KOPT-K1 (cell line): ENCODE measurements around the gene TMEM150C.
"Not testable (repeated sequence)": the region's sequence is repeated elsewhere in the genome, so short reads cannot be mapped to it uniquely, and the experiment has no call there.

Experiments
- H3K27ac ChIP-seq: fragments of 200-600 bp; sonication (generic); 2 replicates; pipeline ENCODE4 v1.5.1; 2016; ENCODE audit warnings: antibody characterized with exemption, mild to moderate bottlenecking, low read depth, low read length; ENCODE audit not compliant: poor library complexity, severe bottlenecking
- H3K36me3 ChIP-seq: fragments of 200-600 bp; sonication (generic); 2 replicates; pipeline ENCODE4 v1.5.1; 2017; ENCODE audit warnings: antibody characterized with exemption, mild to moderate bottlenecking, low read length, moderate library complexity; ENCODE audit not compliant: insufficient read depth
- H3K9me3 ChIP-seq: fragments of 200-600 bp; sonication (generic); 2 replicates; pipeline ENCODE4 v1.5.1; 2017; ENCODE audit warnings: antibody characterized with exemption, low read length, mild to moderate bottlenecking; ENCODE audit not compliant: insufficient read depth, poor library complexity, severe bottlenecking

TMEM150C gene

DNA sequence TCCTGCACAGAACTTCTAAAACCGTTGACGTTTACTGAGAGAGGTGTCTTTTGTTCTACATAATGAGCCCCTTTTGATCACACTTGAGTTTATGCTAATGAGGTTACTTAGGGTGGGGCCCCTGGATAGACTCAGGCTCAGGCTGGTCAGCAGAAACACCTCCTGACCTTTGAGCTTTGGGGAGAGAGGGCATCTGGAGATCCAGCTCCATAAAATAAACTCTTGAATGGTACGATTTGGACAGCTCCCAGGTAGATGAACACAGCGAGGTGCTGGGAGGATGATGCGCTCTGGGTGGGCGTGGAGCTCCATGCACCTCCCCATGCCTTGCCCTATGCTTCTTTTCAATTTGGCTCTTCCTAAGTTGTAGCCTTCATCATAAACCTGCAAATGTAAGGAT lies 79.4 kb downstream of the TMEM150C start:
- peaks cover 52% of the 10 kb centered on the region for H3K36me3 ChIP-seq
- H3K27ac ChIP-seq, result no peak overlapping the region
- no peaks in the 10 kb centered on the region for H3K9me3 ChIP-seq

DNA sequence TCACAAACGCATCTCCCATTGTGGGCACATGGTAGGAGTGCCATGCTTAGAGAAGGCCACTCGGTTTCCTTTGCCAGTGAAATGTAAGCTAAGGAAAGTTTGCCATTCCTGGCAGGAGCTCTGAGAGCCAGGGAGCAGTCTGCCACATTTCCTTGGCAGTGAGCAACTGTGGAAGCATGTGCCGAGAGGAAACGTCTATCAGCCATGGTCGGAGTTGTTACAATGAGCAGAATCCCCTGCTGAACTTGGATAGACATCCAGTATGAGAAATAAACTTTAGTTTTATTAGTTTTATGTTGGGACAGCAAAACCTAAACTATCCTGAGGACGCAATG lies 80.3 kb downstream of the TMEM150C start:
- Histone ChIP-seq H3K36me3 (peaks cover 52% of the 10 kb centered on the region), H3K9me3 (no peaks in the 10 kb centered on the region), H3K27ac (no peak overlapping the region)

GRCh38 chr4:82480771-82481505 lies 80.8 kb downstream of the TMEM150C start:
- Histone ChIP-seq H3K9me3 (no peaks in the 10 kb centered on the region), H3K36me3 (peaks cover 52% of the 10 kb centered on the region), H3K27ac (no peak overlapping the region)

DNA sequence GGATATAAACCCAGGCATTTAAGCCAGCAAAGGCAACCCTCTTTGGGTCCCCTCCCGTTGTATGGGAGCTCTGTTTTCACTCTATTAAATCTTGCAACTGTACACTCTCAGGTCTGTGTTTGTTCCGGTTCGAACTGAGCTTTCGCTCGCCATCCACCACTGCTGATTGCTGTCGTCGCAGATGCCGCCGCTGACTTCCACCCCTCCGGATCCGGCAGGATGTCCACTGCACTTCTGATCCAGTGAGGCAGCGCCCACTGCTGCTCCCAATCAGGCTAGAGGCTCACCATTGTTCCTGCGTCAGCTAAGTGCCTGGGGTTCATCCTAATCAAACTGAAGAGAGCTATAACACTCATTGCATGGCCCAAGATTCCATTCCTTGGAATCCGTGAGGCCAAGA lies 82.2 kb downstream of the TMEM150C start:
- H3K27ac ChIP-seq, result no peak overlapping the region
- peaks cover 42% of the 10 kb centered on the region for H3K36me3 ChIP-seq
- no peaks in the 10 kb centered on the region for H3K9me3 ChIP-seq

GRCh38 chr4:82477469-82477868 lies 84.3 kb downstream of the TMEM150C start:
- peaks cover 30% of the 10 kb centered on the region for H3K36me3 ChIP-seq
- not testable (repeated sequence) for H3K27ac ChIP-seq, H3K9me3 ChIP-seq

DNA sequence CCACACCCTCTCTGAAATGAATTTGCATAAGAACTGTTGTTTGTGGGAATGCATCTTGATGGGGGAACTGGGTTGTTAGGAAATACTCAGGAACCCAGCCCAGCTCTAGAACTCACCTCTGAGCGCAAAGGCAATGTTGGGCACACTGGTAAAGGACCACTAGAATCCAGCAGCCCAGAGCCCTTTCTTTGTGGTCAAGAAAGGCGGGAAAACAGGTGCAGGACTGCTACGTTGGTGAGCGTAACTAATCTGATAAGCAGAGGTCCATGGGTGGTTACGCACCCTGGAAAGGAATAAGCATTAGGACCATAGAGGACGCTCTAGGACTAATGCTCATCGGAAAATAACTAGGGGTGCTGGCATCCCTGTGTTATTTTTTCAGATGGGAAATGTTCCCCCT lies 85.9 kb downstream of the TMEM150C start:
- not testable (repeated sequence) for H3K27ac ChIP-seq, H3K9me3 ChIP-seq
- H3K36me3 ChIP-seq, result peaks cover 26% of the 10 kb centered on the region

GRCh38 chr4:82473621-82474164 lies 88.1 kb downstream of the TMEM150C start:
- no peaks in the 10 kb centered on the region for H3K9me3 ChIP-seq
- H3K27ac ChIP-seq, result no peak overlapping the region
- H3K36me3 ChIP-seq, result peaks cover 21% of the 10 kb centered on the region

- not testable (repeated sequence) for H3K27ac ChIP-seq, H3K9me3 ChIP-seq
- peaks cover 26% of the 10 kb centered on the region for H3K36me3 ChIP-seq
These were observed 88.7 kb downstream of the TMEM150C start for GRCh38 chr4:82473080-82473479.

DNA sequence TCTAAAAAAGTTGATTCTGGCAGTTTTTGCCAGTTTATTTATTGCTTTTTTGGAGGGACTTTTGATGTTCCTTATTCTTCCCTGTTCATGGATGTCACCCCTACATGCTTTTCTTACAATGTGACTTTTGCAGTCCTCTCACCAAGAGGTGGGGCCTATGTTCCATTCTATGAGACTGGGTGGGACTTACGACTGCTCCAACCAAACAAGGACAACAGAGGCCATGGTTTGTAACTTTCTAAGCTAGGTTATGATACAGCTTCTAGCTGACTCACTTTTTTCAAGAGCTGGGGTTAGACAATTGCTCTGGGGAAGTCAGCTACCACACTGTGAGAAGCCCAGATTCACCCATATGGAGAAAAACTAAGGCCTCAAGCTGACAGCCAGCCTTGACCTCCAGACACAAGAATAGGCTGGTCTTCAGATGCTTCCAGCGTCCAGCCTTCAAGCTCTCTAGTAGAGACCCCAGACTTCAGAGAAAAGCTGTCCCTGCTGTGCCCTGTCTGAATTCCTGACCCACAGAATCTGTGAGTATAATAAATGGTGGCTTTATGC lies 91.9 kb downstream of the TMEM150C start:
- Histone ChIP-seq H3K27ac (no peak overlapping the region), H3K36me3 (peaks cover 46% of the 10 kb centered on the region), H3K9me3 (peaks cover 4% of the 10 kb centered on the region)

GRCh38 chr4:82467471-82467870 lies 94.3 kb downstream of the TMEM150C start:
- peaks cover 4% of the 10 kb centered on the region for H3K9me3 ChIP-seq
- peaks cover 59% of the 10 kb centered on the region for H3K36me3 ChIP-seq
- no peak overlapping the region for H3K27ac ChIP-seq

- H3K27ac ChIP-seq, result no peak overlapping the region
- peaks cover 2% of the 10 kb centered on the region for H3K9me3 ChIP-seq
- H3K36me3 ChIP-seq, result peaks cover 83% of the 10 kb centered on the region
These were observed 98.6 kb downstream of the TMEM150C start for GRCh38 chr4:82463221-82463620.

- Histone ChIP-seq H3K36me3 (peaks cover 83% of the 10 kb centered on the region), H3K27ac (no peak overlapping the region)
These were observed 99.4 kb downstream of the TMEM150C start for GRCh38 chr4:82462415-82462831.

DNA sequence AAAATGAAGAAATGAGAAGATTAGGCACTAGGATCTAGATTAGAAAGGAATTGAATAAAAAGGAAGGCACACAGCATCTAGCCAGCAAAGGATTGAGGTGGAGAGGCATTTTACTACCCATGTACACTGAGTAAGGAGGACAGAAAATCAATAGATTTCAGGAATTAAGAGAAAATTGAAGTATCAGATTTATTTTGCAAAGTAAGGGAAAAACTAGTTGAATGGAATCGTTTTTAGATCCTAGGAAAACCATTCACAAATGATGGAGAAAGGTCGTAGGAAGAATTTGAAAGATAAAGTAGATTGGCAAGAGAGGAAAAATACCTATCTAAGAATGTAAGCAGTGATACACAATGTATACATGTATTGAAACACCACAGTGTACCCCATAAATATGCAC lies 100.1 kb downstream of the TMEM150C start:
- Histone ChIP-seq H3K36me3 (peaks cover 83% of the 10 kb centered on the region), H3K9me3 (no peaks in the 10 kb centered on the region), H3K27ac (no peak overlapping the region)

More at GRCh38 chr4:82462415-82462831, 99.4 kb downstream of the TMEM150C start:
- H3K9me3 ChIP-seq, result no peaks in the 10 kb centered on the region

DNA sequence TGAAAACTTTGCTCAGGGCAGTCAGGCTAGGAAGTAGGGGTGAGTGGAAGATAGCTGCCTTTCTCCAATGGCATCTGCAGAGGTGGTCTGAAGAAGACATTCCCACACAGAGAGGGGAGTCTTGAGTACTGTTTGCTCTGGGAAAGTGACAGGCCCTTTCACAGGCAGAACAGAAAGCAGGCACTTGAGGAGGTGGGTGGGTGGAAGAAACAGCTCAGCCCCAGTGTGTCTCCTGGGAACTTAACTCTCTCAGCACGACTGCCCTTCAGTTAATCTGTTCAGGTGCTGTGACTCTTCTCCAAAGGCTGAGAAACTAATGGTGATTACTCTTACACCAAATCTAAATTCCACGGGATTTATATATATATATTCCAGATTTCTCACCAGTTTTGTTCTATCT lies 103.1 kb downstream of the TMEM150C start:
- Histone ChIP-seq H3K9me3 (no peaks in the 10 kb centered on the region), H3K27ac (no peak overlapping the region), H3K36me3 (peaks cover 98% of the 10 kb centered on the region)

DNA sequence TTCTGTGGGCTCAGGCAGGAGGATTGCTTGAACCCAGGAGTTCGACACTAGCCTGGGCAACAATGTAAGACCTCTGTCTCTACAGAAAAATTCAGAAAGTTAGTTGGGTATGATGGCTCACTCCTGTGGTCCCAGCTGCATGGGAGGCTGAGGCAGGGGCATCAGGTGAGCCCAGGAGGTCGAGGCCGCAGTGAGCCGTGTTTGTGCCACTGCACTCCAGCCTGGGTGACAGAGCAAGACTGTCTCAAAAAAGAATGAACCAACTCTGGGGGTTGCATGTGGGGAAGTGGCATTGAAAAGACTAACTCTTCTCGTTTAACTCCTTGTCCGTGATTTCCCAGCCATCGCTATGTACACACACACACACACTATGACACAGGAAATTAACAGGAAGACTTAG lies 104.5 kb downstream of the TMEM150C start:
- H3K27ac ChIP-seq, result no peak overlapping the region
- no peaks in the 10 kb centered on the region for H3K9me3 ChIP-seq
- H3K36me3 ChIP-seq, result peaks cover 100% of the 10 kb centered on the region

DNA sequence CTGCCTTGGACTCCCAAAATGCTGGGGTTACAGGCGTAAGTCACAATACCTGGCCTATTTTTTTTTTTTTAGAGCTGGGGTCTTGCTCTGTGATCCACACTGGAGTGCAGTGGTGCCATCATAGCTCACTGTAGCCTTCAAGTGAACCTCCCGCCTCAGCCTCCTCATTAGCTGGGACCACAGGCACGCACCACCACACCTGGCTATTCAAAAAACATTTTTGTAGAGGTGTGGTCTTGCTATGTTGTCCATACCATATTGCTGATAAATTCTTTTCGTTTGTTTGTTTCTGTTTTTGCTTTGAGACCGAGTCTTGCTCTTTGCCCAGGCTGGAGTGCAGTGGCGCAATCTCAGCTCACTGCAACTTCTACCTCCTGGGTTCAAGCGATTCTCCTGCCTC lies 109.8 kb downstream of the TMEM150C start:
- peaks cover 97% of the 10 kb centered on the region for H3K36me3 ChIP-seq

More for the DNA sequence above, 109.8 kb downstream of the TMEM150C start:
- Histone ChIP-seq H3K27ac (no peak overlapping the region), H3K9me3 (no peaks in the 10 kb centered on the region)
